Measurements from ENCODE around the gene C17orf58. TPM values are rescaled to one million over a fixed set of nuclear protein-coding genes. Genes with fewer than 3 reads are reported as not detected.

C17orf58 gene
- total and polyA plus RNA-seq, 9 of the 15 experiments (the other 6 are each of a cell fraction or from before 2014, with no cell fraction given) = 8.6 to 37.4 (median 27.6) TPM

GRCh38 chr17:68019675-68020408 is 23.6 kb upstream of the C17orf58 start (continued):
- peak; percentile 46 to 62 (median 50); a peak in 5 of 6 replicates for TF ChIP-seq CTCF (IDR thresholded peaks at IDR 0.05 in 2 of 3, conservative IDR thresholded peaks at IDR 0.05 in 1 of 3; ENCODE audit: insufficient read depth in 2 of 3, low read depth in 1 of 3, low read length in 3 of 3)
- no peak for TF ChIP-seq HEY1 (CRISPR knock-in tag; IDR thresholded peaks at IDR 0.05; ENCODE audit: borderline replicate concordance)
- no peak for TF ChIP-seq ZNF79 (CRISPR knock-in tag; IDR thresholded peaks at IDR 0.05; ENCODE audit: low read depth)
- peak; percentile 99 for TF ChIP-seq BRD9 (IDR thresholded peaks at IDR 0.05; ENCODE audit: low read depth, partially characterized antibody)
- TF ChIP-seq CCAR2 (IDR thresholded peaks at IDR 0.05; ENCODE audit: low read depth, low read length) = no peak
- TF ChIP-seq TSC22D4 (tag; IDR thresholded peaks at IDR 0.05) = no peak
- no peak for TF ChIP-seq PTTG1 (tag; IDR thresholded peaks at IDR 0.05; ENCODE audit: low read depth)
- TF ChIP-seq MAFF (IDR thresholded peaks at IDR 0.05; ENCODE audit: low read length) = no peak
- no peak for TF ChIP-seq SAFB2 (IDR thresholded peaks at IDR 0.05; ENCODE audit: borderline replicate concordance, low read depth, low read length, severe bottlenecking)
- no peak for TF ChIP-seq PCBP1 (IDR thresholded peaks at IDR 0.05; ENCODE audit: low read depth, low read length, poor library complexity, severe bottlenecking)
- peak; percentile 83 for TF ChIP-seq POLR2B (IDR thresholded peaks at IDR 0.05; ENCODE audit: low read depth, partially characterized antibody)
- no peak for TF ChIP-seq ZBTB12 (CRISPR knock-in tag; IDR thresholded peaks at IDR 0.05)
- TF ChIP-seq TGIF2 (CRISPR knock-in tag; IDR thresholded peaks at IDR 0.05) = no peak; the same call in 1 of the 2 replicates
- TF ChIP-seq ZNF316 (IDR thresholded peaks at IDR 0.05) = no peak
- TF ChIP-seq DDX20 (tag; IDR thresholded peaks at IDR 0.05; ENCODE audit: low read depth) = no peak
- TF ChIP-seq ZFP1 (CRISPR knock-in tag; IDR thresholded peaks at IDR 0.05) = no peak
- TF ChIP-seq HINFP (tag; conservative IDR thresholded peaks at IDR 0.05; ENCODE audit: low read depth) = no peak
- 0 out of 2 replicates have a peak, but pooled peaks have one; percentile 54 for TF ChIP-seq ZNF197 (CRISPR knock-in tag; IDR thresholded peaks at IDR 0.05; ENCODE audit: low read depth)
- peak; percentile 33 for TF ChIP-seq CHD1 (IDR thresholded peaks at IDR 0.05; ENCODE audit: low read length)
- TF ChIP-seq HCFC1 (IDR thresholded peaks at IDR 0.05; ENCODE audit: low read depth, low read length) = peak; percentile 49; the same call in 1 of the 2 replicates
- peak; percentile 76; the same call in 1 of the 2 replicates for TF ChIP-seq RFX5 (IDR thresholded peaks at IDR 0.05; ENCODE audit: low read depth, low read length)
- TF ChIP-seq NFE2 (IDR thresholded peaks at IDR 0.05; ENCODE audit: low read depth) = peak; percentile 30; the same call in 1 of the 2 replicates
- peak; percentile 93 to 95 for TF ChIP-seq MAZ (CRISPR knock-in tag; conservative IDR thresholded peaks at IDR 0.05 in 1 of 2, IDR thresholded peaks at IDR 0.05 in 1 of 2)
- no peak for TF ChIP-seq ZEB2 (IDR thresholded peaks at IDR 0.05)
